HG02763 (cell line): ENCODE results near the gene TGFBR3L.
A peak's percentile ranks its signal among the peaks of the same experiment; 100 is the strongest.
"Not testable (repeated sequence)": the region's sequence is repeated elsewhere in the genome, so short reads cannot be mapped to it uniquely, and the experiment has no call there.

Source experiments
- ATAC-seq: cut with Tn5 transposase; IDR thresholded peaks from one replicate; pipeline ENCODE4 v1.9.1; 2021; ENCODE audit warnings: mild to moderate bottlenecking, moderate library complexity; ENCODE audit not compliant: unreplicated experiment

TGFBR3L gene

GRCh38 chr19:7916103-7916954 lies 1.7 kb downstream of the TGFBR3L start:
- no peak for ATAC-seq

DNA sequence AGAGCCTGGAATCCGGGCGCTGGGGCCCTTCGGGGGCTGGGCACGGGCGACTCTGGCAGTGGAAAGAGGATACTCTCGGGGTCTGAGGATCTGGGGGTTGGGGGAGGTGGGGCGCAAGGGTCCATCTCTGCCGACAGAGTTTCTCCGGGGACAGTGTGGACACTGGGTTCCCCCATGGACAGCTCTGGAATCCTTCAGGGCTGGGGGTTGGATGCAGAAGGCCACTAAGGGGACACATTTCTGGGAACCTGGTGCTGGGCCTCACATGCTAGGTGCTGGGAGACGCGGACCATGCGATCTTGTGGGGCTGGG lies 2.3 kb downstream of the TGFBR3L start:
- no peak for ATAC-seq

- no peak for ATAC-seq
These were observed 2.8 kb downstream of the TGFBR3L start for GRCh38 chr19:7917267-7918061.

DNA sequence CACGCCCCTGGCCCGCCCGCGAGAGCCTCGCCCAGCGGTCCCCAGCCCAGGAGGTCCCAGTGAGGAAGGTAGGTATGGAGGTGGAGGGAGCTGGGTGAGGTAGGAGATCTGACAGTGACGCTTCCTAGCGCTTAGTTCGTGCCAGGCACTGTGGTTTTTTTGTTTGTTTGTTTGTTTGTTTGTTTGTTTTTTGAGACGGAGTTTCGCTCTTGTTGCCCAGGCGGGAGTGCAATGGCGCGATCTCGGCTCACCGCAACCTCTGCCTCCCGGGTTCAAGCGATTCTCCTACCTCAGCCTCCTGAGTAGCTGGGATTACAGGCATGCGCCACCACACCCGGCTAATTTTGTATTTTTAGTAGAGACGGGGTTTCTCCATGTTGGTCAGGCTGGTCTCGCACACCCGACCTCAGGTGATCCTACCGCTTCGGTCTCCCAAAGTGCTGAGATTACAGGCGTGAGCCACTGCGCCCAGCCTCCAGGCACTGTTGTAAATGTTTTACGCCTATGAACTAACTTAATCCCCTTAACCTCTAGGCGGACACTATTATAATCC lies 3.5 kb downstream of the TGFBR3L start:
- ATAC-seq, result not testable (repeated sequence)

DNA sequence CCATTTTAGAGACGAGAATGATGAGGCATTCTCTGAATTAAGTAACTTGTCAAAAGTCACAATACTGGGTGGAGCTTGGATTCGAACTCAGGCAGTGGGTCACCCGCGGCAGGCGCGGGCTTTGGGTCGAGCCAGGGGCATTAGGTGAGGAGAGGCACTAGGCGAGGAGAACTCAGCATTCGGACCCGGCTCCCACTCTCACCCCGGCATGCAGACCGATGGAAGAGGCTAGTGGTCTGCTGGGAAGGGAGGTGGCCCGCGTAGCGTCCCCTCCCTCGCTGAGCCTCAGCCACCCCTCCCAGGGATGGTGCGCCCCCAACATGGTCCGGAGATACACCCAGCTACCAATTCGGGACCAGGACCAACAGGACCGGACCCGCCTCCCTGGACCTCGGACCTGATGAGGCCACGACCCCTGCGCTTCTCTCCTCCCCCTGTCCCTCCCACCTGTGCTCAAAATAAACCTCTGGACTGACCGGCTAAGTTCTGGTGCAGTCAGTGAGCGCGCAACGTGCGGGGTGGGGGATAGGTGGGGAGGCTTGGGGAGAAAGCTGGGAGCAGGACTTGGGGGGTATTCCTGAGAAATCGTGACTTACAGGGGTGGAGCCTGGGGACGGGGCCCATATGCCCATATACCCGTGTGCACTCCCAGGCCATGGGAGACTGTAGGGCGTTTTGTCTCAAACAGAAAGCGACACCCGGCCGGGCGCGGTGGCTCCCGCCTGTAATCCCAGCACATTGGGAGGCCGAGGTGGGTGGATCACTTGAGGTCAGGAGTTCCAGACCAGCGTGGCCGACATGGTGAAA lies 4.2 kb downstream of the TGFBR3L start:
- no peak for ATAC-seq

DNA sequence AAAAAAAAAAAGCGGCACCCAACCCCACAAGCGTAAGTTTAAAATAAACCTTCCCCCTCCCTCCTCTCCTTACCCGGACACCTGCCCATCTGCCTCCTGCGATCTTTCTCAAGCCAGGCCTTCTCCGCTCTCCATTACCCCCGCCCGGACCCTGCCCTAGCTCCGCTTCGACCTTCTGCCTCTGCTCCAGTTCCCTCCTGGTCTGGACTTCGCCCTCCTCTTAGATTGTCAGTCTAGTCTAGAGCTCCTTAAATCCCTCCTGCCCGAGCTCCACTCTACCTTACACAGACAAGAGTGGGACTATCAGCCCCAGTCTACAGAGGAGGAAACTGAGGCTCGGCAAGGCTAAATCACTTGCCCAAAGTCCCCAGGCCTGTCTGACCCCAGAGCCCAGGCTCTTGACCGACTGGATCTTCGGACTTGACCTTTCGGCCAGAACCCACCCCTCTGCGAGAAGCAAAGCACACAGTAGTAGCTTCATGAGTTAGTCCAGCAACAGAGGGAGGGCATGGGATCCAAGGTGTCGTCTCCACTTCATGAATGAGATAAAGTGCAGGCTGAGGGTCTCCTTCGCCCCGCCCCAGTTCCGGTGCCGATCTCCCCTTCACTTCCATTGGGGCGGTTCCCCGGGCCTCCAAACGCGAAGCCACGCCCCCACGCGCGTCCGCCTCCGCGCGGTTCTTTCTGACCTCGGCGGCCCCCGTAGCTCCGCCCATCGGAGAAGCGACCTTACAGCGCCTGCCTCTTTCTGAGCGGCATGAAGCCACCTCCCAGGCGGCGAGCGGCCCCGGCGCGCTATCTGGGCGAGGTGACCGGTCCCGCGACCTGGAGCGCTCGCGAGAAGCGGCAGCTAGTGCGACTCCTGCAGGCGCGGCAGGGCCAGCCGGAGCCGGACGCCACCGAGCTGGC lies 5.2 kb downstream of the TGFBR3L start, which contains the start of gene SNAPC2:
Gene SNAPC2 (plus strand): TSS at position 729 of the 909 bp plus-strand sequence. CDS start 29 bp downstream, at position 758.
- peak; percentile 52 for ATAC-seq

DNA sequence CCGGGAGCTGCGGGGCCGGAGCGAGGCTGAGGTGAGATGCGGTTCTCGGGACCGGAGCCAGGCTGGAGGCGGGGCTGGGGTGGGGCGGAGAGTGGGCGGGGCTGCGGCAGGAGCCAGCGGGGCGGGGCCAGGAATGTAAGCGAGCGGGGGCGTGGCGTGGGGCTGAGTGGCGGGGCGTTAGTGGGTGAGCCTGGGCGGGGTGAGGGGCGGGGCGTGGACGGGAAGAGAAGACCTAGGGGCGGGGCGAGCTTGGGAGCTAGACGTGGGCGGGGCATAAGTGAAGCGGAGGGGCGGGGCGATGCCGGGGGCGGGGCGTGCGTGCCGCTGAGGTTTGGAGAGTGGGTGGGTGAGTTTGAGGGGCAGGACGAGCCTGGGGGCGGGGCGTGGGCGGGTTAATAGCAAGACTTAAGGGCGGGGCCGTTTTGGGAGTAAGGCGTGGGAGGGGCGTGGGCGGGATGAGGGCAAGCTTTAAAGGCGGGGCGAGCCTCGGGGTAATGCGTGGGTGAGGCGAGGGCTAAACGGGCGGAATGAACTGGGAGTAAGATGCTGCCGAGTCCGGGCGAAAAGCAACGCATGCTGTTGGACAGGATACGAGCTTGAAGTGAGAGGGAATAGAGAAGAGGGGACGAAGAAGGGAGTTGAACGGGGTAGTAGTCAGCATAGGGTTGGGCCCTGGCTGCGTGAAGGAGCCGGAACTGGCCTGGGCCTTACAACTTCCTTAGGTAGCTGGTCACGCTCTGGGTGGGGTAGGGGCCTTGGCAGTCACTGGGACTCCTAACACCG lies 6.1 kb downstream of the TGFBR3L start:
- peak; percentile 50 for ATAC-seq

- no peak for ATAC-seq
These were observed 6.8 kb downstream of the TGFBR3L start for GRCh38 chr19:7921302-7921966.

DNA sequence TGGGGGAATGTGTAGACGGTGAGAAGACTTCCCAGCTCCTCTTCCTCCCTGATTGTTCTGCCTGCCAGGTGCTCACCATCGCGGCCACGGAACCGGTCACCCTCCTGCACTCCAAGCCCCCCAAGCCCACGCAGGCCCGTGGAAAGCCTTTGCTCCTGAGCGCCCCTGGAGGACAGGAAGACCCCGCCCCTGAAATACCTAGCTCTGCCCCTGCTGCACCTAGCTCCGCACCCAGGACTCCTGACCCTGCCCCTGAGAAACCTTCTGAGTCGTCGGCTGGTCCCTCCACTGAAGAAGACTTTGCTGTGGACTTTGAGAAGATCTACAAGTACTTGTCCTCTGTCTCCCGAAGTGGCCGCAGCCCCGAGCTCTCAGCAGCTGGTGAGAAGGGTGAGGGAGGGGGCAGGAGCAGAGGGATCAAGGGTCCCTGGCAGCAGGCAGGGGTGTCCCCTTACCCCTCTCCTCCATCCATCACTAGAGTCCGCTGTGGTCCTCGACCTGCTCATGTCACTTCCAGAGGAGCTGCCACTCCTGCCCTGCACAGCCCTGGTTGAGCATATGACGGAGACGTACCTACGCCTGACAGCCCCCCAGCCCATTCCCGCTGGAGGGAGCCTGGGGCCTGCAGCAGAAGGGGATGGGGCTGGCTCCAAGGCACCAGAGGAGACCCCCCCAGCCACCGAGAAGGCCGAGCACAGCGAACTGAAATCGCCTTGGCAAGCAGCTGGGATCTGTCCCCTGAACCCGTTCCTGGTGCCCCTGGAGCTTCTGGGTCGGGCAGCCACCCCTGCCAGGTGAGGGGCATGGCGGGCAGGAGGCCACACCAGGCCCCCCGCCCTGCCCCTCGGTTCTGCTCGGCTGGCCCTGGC lies 7.6 kb downstream of the TGFBR3L start:
- no peak for ATAC-seq

DNA sequence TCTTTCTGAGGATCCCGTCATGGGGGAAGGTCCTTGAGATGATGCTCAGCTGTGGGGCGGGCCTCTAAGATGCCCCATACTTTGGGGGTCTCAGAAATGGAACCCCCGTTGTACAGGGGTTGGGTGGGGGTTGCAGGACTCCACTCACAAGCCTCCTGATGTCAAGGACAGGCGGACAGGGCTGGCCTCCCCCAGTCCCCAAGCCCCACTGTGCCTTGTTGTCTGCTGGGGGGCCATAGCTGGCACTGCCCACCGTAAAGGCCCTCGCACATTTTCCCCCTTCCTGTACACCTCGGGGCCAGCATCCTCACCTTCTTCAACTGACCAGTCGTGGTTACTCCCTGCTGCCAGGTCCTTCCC lies 8.2 kb downstream of the TGFBR3L start:
- ATAC-seq, result no peak

GRCh38 chr19:7923295-7924191 lies 8.9 kb downstream of the TGFBR3L start:
- ATAC-seq, result no peak

DNA sequence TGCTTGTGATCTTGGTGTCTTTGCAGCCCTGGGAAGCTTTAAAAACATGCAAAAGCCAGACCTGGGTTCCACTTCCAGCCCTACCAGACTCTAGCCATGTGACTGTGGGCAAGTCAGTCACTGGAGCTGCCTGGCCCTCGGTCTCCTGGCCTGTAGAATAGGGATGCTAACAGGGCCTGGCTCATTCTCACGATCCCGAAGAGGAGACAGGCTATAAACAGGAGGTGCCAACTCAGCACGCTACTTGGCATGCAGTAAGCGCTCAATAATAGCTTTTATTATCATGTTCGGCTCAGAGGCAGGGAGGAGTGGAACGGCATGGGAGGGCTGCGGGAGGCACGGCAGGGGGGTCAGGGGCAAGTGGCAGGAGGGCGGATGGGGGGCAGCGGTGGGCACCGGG lies 9.6 kb downstream of the TGFBR3L start:
- ATAC-seq, result no peak

DNA sequence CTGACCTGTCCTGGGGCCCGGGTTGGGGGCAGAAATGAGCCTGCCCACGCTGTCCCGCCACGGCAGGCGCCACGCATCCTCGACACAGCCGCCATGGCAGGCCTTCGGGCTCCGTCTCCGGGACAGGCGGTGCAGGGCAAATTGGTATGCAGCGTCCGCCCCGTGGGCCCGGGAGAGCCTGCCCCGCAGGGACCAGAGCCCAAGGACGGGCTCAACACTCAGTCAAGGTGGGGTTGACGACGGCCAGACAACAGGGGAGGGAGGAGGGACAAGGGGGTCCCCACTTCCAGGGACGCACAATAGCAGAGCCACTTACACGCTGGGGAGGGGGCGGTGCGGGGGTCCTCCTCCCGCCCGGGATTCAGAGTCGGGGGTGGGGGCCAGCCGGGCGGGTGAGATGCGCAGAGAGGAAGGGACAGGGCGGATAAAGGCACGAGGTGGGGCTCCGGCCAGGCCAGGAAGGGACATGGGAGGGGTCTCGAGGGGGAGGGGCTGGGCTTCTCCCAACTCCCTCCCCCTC lies 10.1 kb downstream of the TGFBR3L start:
- no peak for ATAC-seq

- ATAC-seq, result no peak
These were observed 10.7 kb downstream of the TGFBR3L start for GRCh38 chr19:7925171-7925851.

- no peak for ATAC-seq
These were observed 11.5 kb downstream of the TGFBR3L start, which contains the start of gene CTXN1 for GRCh38 chr19:7926021-7926726. TSS of gene CTXN1 (minus strand) at chr19:7926135. CDS start at chr19:7925538, 597 bp downstream.
